ENCODE data around the gene ADAP1.

ADAP1 gene

DNA sequence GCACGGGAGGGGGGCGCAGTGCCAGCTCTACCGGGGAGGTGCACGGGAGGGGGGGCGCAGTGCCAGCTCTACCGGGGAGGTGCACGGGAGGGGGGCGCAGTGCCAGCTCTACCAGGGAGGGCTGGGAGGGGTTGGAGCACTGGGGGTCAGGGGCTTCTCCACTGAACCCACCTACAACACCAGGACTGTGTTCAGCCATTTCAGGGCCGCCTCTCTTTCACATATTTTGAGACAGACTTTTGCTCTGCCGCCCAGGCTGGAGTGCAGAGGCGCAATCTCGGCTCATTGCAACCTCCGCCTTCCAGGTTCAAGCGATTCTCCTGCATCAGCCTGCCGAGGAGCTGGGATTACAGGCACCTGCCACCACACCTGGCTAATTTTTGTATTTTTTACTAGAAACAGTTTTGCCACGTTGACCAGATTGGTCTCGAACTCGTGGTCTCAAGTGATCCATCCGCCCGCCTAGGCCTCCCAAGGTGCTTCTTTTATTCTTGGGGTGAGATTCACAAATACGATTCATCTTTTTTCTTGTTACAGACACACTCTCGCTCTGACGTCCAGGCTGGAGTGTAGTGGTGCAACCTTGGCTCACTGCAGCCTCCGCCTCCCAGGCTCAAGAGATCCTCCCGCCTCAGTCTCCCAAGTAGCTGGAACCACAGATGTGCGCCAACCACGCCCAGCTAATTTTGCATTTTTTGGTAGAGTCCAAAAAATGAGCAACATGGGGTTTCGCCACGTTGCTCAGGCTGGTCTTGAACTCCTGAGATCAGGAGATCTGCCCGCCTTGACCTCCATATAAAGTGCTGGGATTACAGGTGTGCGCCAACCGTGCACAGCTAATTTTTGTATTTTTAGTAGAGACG lies 37.0 kb downstream of the ADAP1 start:
- Histone ChIP-seq H3K4me3 (ENCODE audit: low read depth in 1 of 2, low read length in 2 of 2) (no peak overlapping the region), H3K4me2 (ENCODE audit: insufficient read depth, low read length) (no peak overlapping the region), H2AFZ (ENCODE audit: low read depth, low read length) (no peak overlapping the region), H3K79me2 (ENCODE audit: insufficient read depth, low read length) (no peaks in the 10 kb centered on the region), H3K4me1 (ENCODE audit: insufficient read depth, low read length) (peaks cover 7% of the 10 kb centered on the region), H3K27me3 (ENCODE audit: insufficient read depth, low read length, poor library complexity) (no peaks in the 10 kb centered on the region), H3K9me3 (ENCODE audit: insufficient read depth, low read length, severe bottlenecking) (no peaks in the 10 kb centered on the region), H3K9ac (ENCODE audit: low read depth, low read length) (no peak overlapping the region), H3K36me3 (ENCODE audit: insufficient read depth, low read length) (no peaks in the 10 kb centered on the region), H3K27ac (ENCODE audit: low read length) (no peak overlapping the region), H4K20me1 (ENCODE audit: insufficient read depth, low read length) (no peaks in the 10 kb centered on the region; the same call in 1 of the 2 replicates)
- ATAC-seq (ENCODE audit: insufficient read depth, low read depth) (no peak), DNase-seq (no peak)
- no peak for TF ChIP-seq EZH2 (IDR thresholded peaks at IDR 0.05; ENCODE audit: borderline replicate concordance, low read depth, low read length, severe bottlenecking)
- TF ChIP-seq, protein P1, sequence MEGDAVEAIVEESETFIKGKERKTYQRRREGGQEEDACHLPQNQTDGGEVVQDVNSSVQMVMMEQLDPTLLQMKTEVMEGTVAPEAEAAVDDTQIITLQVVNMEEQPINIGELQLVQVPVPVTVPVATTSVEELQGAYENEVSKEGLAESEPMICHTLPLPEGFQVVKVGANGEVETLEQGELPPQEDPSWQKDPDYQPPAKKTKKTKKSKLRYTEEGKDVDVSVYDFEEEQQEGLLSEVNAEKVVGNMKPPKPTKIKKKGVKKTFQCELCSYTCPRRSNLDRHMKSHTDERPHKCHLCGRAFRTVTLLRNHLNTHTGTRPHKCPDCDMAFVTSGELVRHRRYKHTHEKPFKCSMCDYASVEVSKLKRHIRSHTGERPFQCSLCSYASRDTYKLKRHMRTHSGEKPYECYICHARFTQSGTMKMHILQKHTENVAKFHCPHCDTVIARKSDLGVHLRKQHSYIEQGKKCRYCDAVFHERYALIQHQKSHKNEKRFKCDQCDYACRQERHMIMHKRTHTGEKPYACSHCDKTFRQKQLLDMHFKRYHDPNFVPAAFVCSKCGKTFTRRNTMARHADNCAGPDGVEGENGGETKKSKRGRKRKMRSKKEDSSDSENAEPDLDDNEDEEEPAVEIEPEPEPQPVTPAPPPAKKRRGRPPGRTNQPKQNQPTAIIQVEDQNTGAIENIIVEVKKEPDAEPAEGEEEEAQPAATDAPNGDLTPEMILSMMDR (IDR thresholded peaks at IDR 0.05; ENCODE audit: borderline replicate concordance, extremely low read depth, low read length, poor library complexity, severe bottlenecking) = no peak

DNA sequence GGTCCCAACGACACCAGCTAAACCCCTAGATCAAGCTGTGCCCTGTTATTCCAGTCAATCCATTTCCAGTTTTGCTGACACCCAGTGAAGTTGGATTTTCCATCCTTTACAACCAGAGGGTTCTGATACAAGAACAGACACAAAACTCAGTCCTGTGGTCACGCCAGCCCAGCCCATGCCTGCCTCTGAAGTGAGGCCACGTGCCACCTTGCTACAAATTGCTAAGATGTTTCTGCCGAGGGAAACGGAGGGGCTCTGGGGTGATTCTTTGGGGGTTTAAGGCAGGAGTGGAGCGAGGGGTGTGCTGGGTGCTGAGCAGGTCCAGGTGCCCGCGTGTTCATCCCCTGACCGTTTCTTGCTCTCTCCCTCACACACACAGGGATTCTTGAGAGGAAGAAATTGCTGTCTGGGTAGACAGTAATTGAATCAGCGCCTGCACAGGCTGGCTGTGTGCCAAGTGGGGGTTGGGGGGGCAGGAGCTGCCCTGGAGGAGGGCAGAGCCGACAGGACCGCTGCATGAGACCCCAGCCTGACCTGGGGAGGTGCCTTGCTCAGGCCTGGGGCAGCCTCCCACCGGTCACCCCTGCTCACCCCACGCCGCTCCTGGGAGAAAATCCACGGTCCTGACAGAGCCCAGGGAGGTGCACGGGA lies 38.1 kb downstream of the ADAP1 start:
- TF ChIP-seq EZH2 (IDR thresholded peaks at IDR 0.05; ENCODE audit: borderline replicate concordance, low read depth, low read length, severe bottlenecking) = no peak
- TF ChIP-seq, protein P1 (IDR thresholded peaks at IDR 0.05; ENCODE audit: borderline replicate concordance, extremely low read depth, low read length, poor library complexity, severe bottlenecking) = no peak
- Histone ChIP-seq H2AFZ (ENCODE audit: low read depth, low read length) (no peak overlapping the region), H3K4me1 (ENCODE audit: insufficient read depth, low read length) (no peaks in the 10 kb centered on the region), H4K20me1 (ENCODE audit: insufficient read depth, low read length) (no peaks in the 10 kb centered on the region; the same call in 1 of the 2 replicates), H3K36me3 (ENCODE audit: insufficient read depth, low read length) (no peaks in the 10 kb centered on the region), H3K27ac (ENCODE audit: low read length) (no peak overlapping the region), H3K27me3 (ENCODE audit: insufficient read depth, low read length, poor library complexity) (no peaks in the 10 kb centered on the region), H3K9me3 (ENCODE audit: insufficient read depth, low read length, severe bottlenecking) (no peaks in the 10 kb centered on the region), H3K9ac (ENCODE audit: low read depth, low read length) (no peak overlapping the region), H3K4me3 (ENCODE audit: low read depth in 1 of 2, low read length in 2 of 2) (no peak overlapping the region), H3K4me2 (ENCODE audit: insufficient read depth, low read length) (no peak overlapping the region), H3K79me2 (ENCODE audit: insufficient read depth, low read length) (no peaks in the 10 kb centered on the region)
- no peak for ATAC-seq (ENCODE audit: insufficient read depth, low read depth)
- no peak for DNase-seq

DNA sequence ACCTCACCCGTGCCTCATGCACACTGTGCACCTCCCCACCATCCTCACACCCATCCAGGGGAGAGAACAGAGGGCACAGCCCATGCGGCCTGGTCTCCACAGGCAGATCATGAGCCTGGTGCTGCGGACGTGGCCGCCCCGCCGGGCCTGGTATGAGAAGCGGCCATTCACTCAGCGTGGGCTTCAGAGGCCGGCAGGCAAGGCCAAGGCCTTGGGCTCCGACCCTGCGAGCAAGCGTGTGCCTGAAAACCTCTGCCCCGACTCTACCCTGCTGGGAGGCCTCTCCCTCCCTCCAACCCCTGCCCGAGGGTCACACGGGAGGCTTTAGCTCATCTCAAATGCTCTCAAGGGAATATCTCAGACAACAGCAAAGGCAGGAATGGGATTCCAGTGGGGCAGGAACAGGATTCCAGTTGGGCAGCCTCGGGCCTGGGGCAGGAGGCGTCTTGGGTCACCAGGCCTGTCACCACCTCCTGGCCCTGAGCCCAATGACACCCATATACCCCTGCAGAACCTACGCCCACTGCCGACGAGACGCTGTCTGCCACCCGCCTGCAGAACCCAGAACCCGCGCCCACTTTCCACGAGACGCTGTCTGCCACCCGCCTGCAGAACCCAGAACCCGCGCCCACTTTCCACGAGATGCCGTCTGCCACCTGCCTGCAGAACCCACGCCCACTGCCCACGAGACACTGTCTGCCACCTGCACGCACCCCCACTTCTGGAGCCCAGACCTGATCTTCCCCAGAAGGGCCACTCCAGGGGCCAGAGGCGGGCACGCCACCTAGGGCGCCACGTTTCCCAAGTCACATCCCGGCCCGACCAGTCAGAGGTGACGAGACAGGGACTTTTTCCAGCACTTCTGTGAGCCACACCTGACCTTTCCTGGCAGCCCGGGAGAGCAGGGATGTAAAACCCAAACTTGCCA lies 38.9 kb downstream of the ADAP1 start:
- H3K9ac ChIP-seq (ENCODE audit: low read depth, low read length) = no peak overlapping the region
- H2AFZ ChIP-seq (ENCODE audit: low read depth, low read length) = no peak overlapping the region
- no peak overlapping the region for H3K4me2 ChIP-seq (ENCODE audit: insufficient read depth, low read length)
- DNase-seq = no peak
- no peaks in the 10 kb centered on the region for H3K4me1 ChIP-seq (ENCODE audit: insufficient read depth, low read length)
- ATAC-seq (ENCODE audit: insufficient read depth, low read depth) = no peak
- H3K27me3 ChIP-seq (ENCODE audit: insufficient read depth, low read length, poor library complexity) = no peaks in the 10 kb centered on the region
- H3K9me3 ChIP-seq (ENCODE audit: insufficient read depth, low read length, severe bottlenecking) = no peaks in the 10 kb centered on the region
- TF ChIP-seq, protein P1 (IDR thresholded peaks at IDR 0.05; ENCODE audit: borderline replicate concordance, extremely low read depth, low read length, poor library complexity, severe bottlenecking) = no peak
- TF ChIP-seq EZH2 (IDR thresholded peaks at IDR 0.05; ENCODE audit: borderline replicate concordance, low read depth, low read length, severe bottlenecking) = no peak
- no peak overlapping the region for H3K4me3 ChIP-seq (ENCODE audit: low read depth in 1 of 2, low read length in 2 of 2)
- H3K36me3 ChIP-seq (ENCODE audit: insufficient read depth, low read length) = no peaks in the 10 kb centered on the region
- H3K79me2 ChIP-seq (ENCODE audit: insufficient read depth, low read length) = no peaks in the 10 kb centered on the region
- no peaks in the 10 kb centered on the region; the same call in 1 of the 2 replicates for H4K20me1 ChIP-seq (ENCODE audit: insufficient read depth, low read length)
- no peak overlapping the region for H3K27ac ChIP-seq (ENCODE audit: low read length)

All from DND-41 (cell line).